H9 (cell line): ENCODE measurements around the gene PTPRN2. TPM values are rescaled to one million over a fixed set of nuclear protein-coding genes. Genes with fewer than 3 reads are reported as not detected.

Experiments used
- DNase-seq: peaks from one replicate; pipeline ENCODE4 v3.0.0-alpha.2; 2017
- H2AFZ ChIP-seq: one replicate; pipeline ENCODE4 v1.6.1; 2013; ENCODE audit warnings: mild to moderate bottlenecking, low read length, control low read depth, moderate library complexity
- H2AK5ac ChIP-seq: 2 replicates; pipeline ENCODE4 v1.6.1; 2013; ENCODE audit warnings: low read length, control low read depth, mixed read lengths; ENCODE audit not compliant: insufficient read length
- H2BK120ac ChIP-seq: one replicate; pipeline ENCODE4 v1.6.1; 2013; ENCODE audit warnings: low read depth, mild to moderate bottlenecking, low read length, control low read depth, inconsistent platforms; ENCODE audit not compliant: poor library complexity, severe bottlenecking
- H2BK12ac ChIP-seq: 2 replicates; pipeline ENCODE4 v1.6.1; 2013; ENCODE audit warnings: low read length, control low read depth, mixed read lengths, low read depth; ENCODE audit not compliant: insufficient read length
- H2BK15ac ChIP-seq: 2 replicates; pipeline ENCODE4 v1.6.1; 2013; ENCODE audit warnings: low read depth, low read length, control low read depth
- H2BK20ac ChIP-seq: one replicate; pipeline ENCODE4 v1.6.1; 2013; ENCODE audit warnings: low read depth, mild to moderate bottlenecking, low read length, control low read depth, inconsistent platforms; ENCODE audit not compliant: poor library complexity, severe bottlenecking
- H2BK5ac ChIP-seq: 2 replicates; pipeline ENCODE4 v1.6.1; 2013; ENCODE audit warnings: low read length, control low read depth, mixed read lengths; ENCODE audit not compliant: insufficient read length
- H3K14ac ChIP-seq: 2 replicates; pipeline ENCODE4 v1.6.1; 2013; ENCODE audit warnings: low read length, control low read depth; ENCODE audit not compliant: insufficient read depth
- H3K18ac ChIP-seq: 2 replicates; pipeline ENCODE4 v1.6.1; 2013; ENCODE audit warnings: low read depth, mild to moderate bottlenecking, mixed read lengths, low read length, control low read depth; ENCODE audit not compliant: insufficient read length
- H3K23ac ChIP-seq: 2 replicates; pipeline ENCODE4 v1.6.1; 2013; ENCODE audit warnings: low read length, control low read depth, mixed read lengths, low read depth; ENCODE audit not compliant: insufficient read length
- H3K23me2 ChIP-seq: 2 replicates; pipeline ENCODE4 v1.6.1; 2013; ENCODE audit warnings: low read depth, mild to moderate bottlenecking, mixed read lengths, low read length, control low read depth; ENCODE audit not compliant: insufficient read length, poor library complexity, severe bottlenecking
- H3K27ac ChIP-seq: 2 replicates; pipeline ENCODE4 v1.5.1; 2013; ENCODE audit warnings: low read length, control low read depth, mixed read lengths, low read depth; ENCODE audit not compliant: insufficient read length
- H3K27me3 ChIP-seq: 2 replicates; pipeline ENCODE4 v1.6.1; 2013; ENCODE audit warnings: low read length, control low read depth, inconsistent platforms; ENCODE audit not compliant: insufficient read depth
- H3K4ac ChIP-seq: 2 replicates; pipeline ENCODE4 v1.6.1; 2013; ENCODE audit warnings: low read depth, mild to moderate bottlenecking, control low read depth, inconsistent platforms, low read length, moderate library complexity
- H3K4me1 ChIP-seq: 2 replicates; pipeline ENCODE4 v1.6.1; 2013; ENCODE audit warnings: low read length, control low read depth, inconsistent platforms; ENCODE audit not compliant: insufficient read depth
- H3K4me2 ChIP-seq: 2 replicates; pipeline ENCODE4 v1.6.1; 2013; ENCODE audit warnings: low read length, control low read depth, mixed read lengths; ENCODE audit not compliant: insufficient read length, insufficient read depth
- H3K56ac ChIP-seq: 2 replicates; pipeline ENCODE4 v1.6.1; 2013; ENCODE audit warnings: low read depth, mild to moderate bottlenecking, mixed read lengths, low read length, control low read depth; ENCODE audit not compliant: insufficient read length
- H3K79me1 ChIP-seq: 2 replicates; pipeline ENCODE4 v1.6.1; 2013; ENCODE audit warnings: low read depth, mild to moderate bottlenecking, moderate library complexity, low read length, control low read depth, inconsistent platforms; ENCODE audit not compliant: insufficient read depth, poor library complexity, severe bottlenecking
- H3K79me2 ChIP-seq: 2 replicates; pipeline ENCODE4 v1.6.1; 2013; ENCODE audit warnings: low read length, control low read depth, inconsistent platforms; ENCODE audit not compliant: insufficient read depth
- H3K9ac ChIP-seq: 2 replicates; pipeline ENCODE4 v1.6.1; 2013; ENCODE audit warnings: low read length, control low read depth, mixed read lengths; ENCODE audit not compliant: insufficient read length; ENCODE audit errors: extremely low read depth
- H3K9me3 ChIP-seq: one replicate; pipeline ENCODE4 v1.6.1; 2013; ENCODE audit warnings: low read depth, low read length, inconsistent platforms; ENCODE audit not compliant: control insufficient read depth
- H3T11ph ChIP-seq: one replicate; pipeline ENCODE4 v1.6.1; 2013; ENCODE audit warnings: mild to moderate bottlenecking, low read length, control low read depth, inconsistent platforms
- H4K20me1 ChIP-seq: one replicate; pipeline ENCODE4 v1.6.1; 2013; ENCODE audit not compliant: control insufficient read depth, insufficient read length, insufficient read depth
- H4K5ac ChIP-seq: 2 replicates; pipeline ENCODE4 v1.6.1; 2013; ENCODE audit warnings: low read depth, mild to moderate bottlenecking, mixed read lengths, low read length, control low read depth; ENCODE audit not compliant: insufficient read length
- H4K8ac ChIP-seq: replicated peaks from 2 replicates; pipeline ENCODE4 v1.6.1; 2013; ENCODE audit warnings: low read length, control low read depth, mixed read lengths, low read depth; ENCODE audit not compliant: insufficient read length
- H4K91ac ChIP-seq: 2 replicates; pipeline ENCODE4 v1.6.1; 2013; ENCODE audit warnings: low read depth, mild to moderate bottlenecking, moderate library complexity, mixed read lengths, low read length, control low read depth; ENCODE audit not compliant: insufficient read length
- H3K27ac Mint-ChIP-seq, 3 experiments: 2 replicates in 2 of 3; 3 replicates in 1 of 3; pipeline ENCODE4 v1.8.0; 2020 to 2021; ENCODE audit warnings: mixed read lengths in 3 of 3, mild to moderate bottlenecking in 1 of 3, moderate library complexity in 1 of 3
- H3K27me3 Mint-ChIP-seq: 2 replicates; pipeline ENCODE4 v1.8.0; 2021; ENCODE audit warnings: low read depth, mild to moderate bottlenecking, moderate library complexity, mixed read lengths
- H3K36me3 Mint-ChIP-seq, 3 experiments: 2 replicates in 2 of 3; 3 replicates in 1 of 3; pipeline ENCODE4 v1.8.0; 2020 to 2021; ENCODE audit warnings: low read depth in 3 of 3, mixed read lengths in 3 of 3; ENCODE audit not compliant: insufficient read depth in 1 of 3
- H3K4me1 Mint-ChIP-seq, 2 experiments: 2 replicates each; pipeline ENCODE4 v1.8.0; 2020; ENCODE audit warnings: mixed read lengths in 2 of 2
- H3K4me3 Mint-ChIP-seq, 2 experiments: 2 replicates in 1 of 2; 3 replicates in 1 of 2; pipeline ENCODE4 v1.8.0; 2020 to 2021; ENCODE audit warnings: mild to moderate bottlenecking in 2 of 2, mixed read lengths in 2 of 2, moderate library complexity in 1 of 2
- H3K9me3 Mint-ChIP-seq, 2 experiments: 2 replicates in 1 of 2; 3 replicates in 1 of 2; pipeline ENCODE4 v1.8.0; 2020; ENCODE audit warnings: mild to moderate bottlenecking in 2 of 2, mixed read lengths in 2 of 2, moderate library complexity in 1 of 2
- WGBS: extraction: QIAGEN DNeasy Blood & Tissue Kit; methylation state at CpG from one replicate; pipeline ENCODE4 v1.1.7; 2013; ENCODE audit warnings: missing lambda C conversion rate, low lambda C conversion rate, mixed read lengths; ENCODE audit not compliant: insufficient read length; ENCODE audit errors: extremely low coverage; 5-methylcytosine and 5-hydroxymethylcytosine counted together
- total RNA-seq: library from RNA; stranded (reverse); gene quantifications from 2 replicates; pipeline ENCODE4 v1.2.1, GENCODE V29; 2021
- TF ChIP-seq, protein P1 (sequence below): fragments of 200-600 bp; sonication (generic); conservative IDR thresholded peaks from 3 replicates; pipeline ENCODE4 v1.8.0; 2021; ENCODE audit warnings: antibody characterized with exemption, mild to moderate bottlenecking

Gene PTPRN2
- total RNA-seq, 1 experiment from 2014 or later, result 5.2 TPM

- Histone ChIP-seq H3K14ac (no peak overlapping the region), H3K4me2 (no peak overlapping the region), H4K20me1 (no peaks in the 10 kb centered on the region), H3K27ac (no peak overlapping the region), H4K5ac (no peak overlapping the region), H3K9me3 (no peaks in the 10 kb centered on the region), H3K23ac (no peak overlapping the region), H2BK5ac (no peak overlapping the region), H3K18ac (no peak overlapping the region), H2BK15ac (no peak overlapping the region), H2BK20ac (no peak overlapping the region), H3K56ac (no peak overlapping the region), H3K27me3 (no peaks in the 10 kb centered on the region), H2AFZ (no peak overlapping the region), H4K91ac (no peak overlapping the region), H2BK120ac (no peak overlapping the region), H3K79me1 (peaks cover 4% of the 10 kb centered on the region), H3K23me2 (no peaks in the 10 kb centered on the region), H3K9ac (no peak overlapping the region), H3T11ph (no peak overlapping the region), H3K4me1 (peaks cover 8% of the 10 kb centered on the region), H2AK5ac (no peak overlapping the region), H3K4ac (no peak overlapping the region), H2BK12ac (no peak overlapping the region), H3K79me2 (no peaks in the 10 kb centered on the region), H4K8ac (no peak overlapping the region)
- Mint-ChIP-seq H3K36me3 (peaks cover 5 to 35% (median 26%) of the 10 kb centered on the region in 3 experiments; a peak in 6 of 7 replicates), H3K9me3 (no peaks in the 10 kb centered on the region), H3K27me3 (no peaks in the 10 kb centered on the region), H3K27ac (no peak overlapping the region), H3K4me1 (peaks cover 32 to 33% of the 10 kb centered on the region in 2 experiments), H3K4me3 (no peak overlapping the region)
- WGBS, result no CpG with 5 or more reads among the region's 6 CpGs
- TF ChIP-seq, protein P1, sequence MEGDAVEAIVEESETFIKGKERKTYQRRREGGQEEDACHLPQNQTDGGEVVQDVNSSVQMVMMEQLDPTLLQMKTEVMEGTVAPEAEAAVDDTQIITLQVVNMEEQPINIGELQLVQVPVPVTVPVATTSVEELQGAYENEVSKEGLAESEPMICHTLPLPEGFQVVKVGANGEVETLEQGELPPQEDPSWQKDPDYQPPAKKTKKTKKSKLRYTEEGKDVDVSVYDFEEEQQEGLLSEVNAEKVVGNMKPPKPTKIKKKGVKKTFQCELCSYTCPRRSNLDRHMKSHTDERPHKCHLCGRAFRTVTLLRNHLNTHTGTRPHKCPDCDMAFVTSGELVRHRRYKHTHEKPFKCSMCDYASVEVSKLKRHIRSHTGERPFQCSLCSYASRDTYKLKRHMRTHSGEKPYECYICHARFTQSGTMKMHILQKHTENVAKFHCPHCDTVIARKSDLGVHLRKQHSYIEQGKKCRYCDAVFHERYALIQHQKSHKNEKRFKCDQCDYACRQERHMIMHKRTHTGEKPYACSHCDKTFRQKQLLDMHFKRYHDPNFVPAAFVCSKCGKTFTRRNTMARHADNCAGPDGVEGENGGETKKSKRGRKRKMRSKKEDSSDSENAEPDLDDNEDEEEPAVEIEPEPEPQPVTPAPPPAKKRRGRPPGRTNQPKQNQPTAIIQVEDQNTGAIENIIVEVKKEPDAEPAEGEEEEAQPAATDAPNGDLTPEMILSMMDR, result no peak
- no peak for DNase-seq
Observed at GRCh38 chr7:158620839-158621441, 33.3 kb upstream of the PTPRN2 start.
